ENCODE measurements around the gene LGALS1.

- TF ChIP-seq ZNF592 (IDR thresholded peaks at IDR 0.05) (no peak), SETDB1 (IDR thresholded peaks at IDR 0.05; ENCODE audit: low read length) (no peak), SREBF1 (IDR thresholded peaks at IDR 0.05; ENCODE audit: borderline replicate concordance, low read depth, low read length) (no peak)
These were observed 28.5 kb downstream of the LGALS1 start for GRCh38 chr22:37703906-37704305.

Data from K562 (cell line).